GM23338 (cell line): ENCODE results near the gene FCHSD2. TPM values are rescaled to one million over a fixed set of nuclear protein-coding genes. Genes with fewer than 3 reads are reported as not detected.

Experiments used
- ATAC-seq: fragments of 200-7000 bp; cut with Tn5 transposase; 3 replicates; pipeline ENCODE4 v1.9.1; 2020
- DNase-seq: peaks from one replicate; pipeline ENCODE4 v3.0.0-alpha.2; 2015; ENCODE audit warnings: low spot score
- H2AFZ ChIP-seq: fragments of 200-600 bp; sonication (generic); 2 replicates; pipeline ENCODE4 v1.8.0; 2016; ENCODE audit warnings: antibody characterized with exemption, mild to moderate bottlenecking, moderate library complexity
- H3F3A ChIP-seq: fragments of 200-600 bp; sonication (generic); replicated peaks from 2 replicates; pipeline ENCODE4 v1.8.0; 2017; ENCODE audit warnings: antibody characterized with exemption, mixed run types, low read depth
- H3K27ac ChIP-seq: fragments of 200-600 bp; sonication (generic); 2 replicates; pipeline ENCODE4 v1.6.1; 2016; ENCODE audit warnings: low read depth
- H3K27me3 ChIP-seq: fragments of 200-600 bp; sonication (generic); 2 replicates; pipeline ENCODE4 v1.8.0; 2016; ENCODE audit warnings: mild to moderate bottlenecking, mixed run types, moderate library complexity; ENCODE audit not compliant: insufficient read depth
- H3K36me3 ChIP-seq: fragments of 200-600 bp; sonication (generic); 2 replicates; pipeline ENCODE4 v1.8.0; 2016; ENCODE audit warnings: mild to moderate bottlenecking; ENCODE audit not compliant: insufficient read depth
- H3K4me1 ChIP-seq: fragments of 200-600 bp; sonication (generic); 2 replicates; pipeline ENCODE4 v1.8.0; 2016; ENCODE audit warnings: mild to moderate bottlenecking, moderate library complexity; ENCODE audit not compliant: insufficient read depth
- H3K4me2 ChIP-seq: fragments of 200-600 bp; sonication (generic); 2 replicates; pipeline ENCODE4 v1.7.1; 2017; ENCODE audit warnings: mixed run types
- H3K4me3 ChIP-seq: fragments of 200-600 bp; sonication (generic); 2 replicates; pipeline ENCODE4 v1.6.1; 2016; ENCODE audit warnings: mixed run types
- H3K79me2 ChIP-seq: fragments of 200-600 bp; sonication (generic); replicated peaks from 2 replicates; pipeline ENCODE4 v1.8.0; 2017; ENCODE audit warnings: mild to moderate bottlenecking; ENCODE audit not compliant: insufficient read depth
- H3K9me2 ChIP-seq: fragments of 200-600 bp; sonication (generic); 2 replicates; pipeline ENCODE4 v1.8.0; 2017; ENCODE audit not compliant: insufficient read depth
- H4K20me1 ChIP-seq: fragments of 200-600 bp; sonication (generic); replicated peaks from 2 replicates; pipeline ENCODE4 v1.8.0; 2017; ENCODE audit warnings: mild to moderate bottlenecking; ENCODE audit not compliant: insufficient read depth
- H3K27ac Mint-ChIP-seq: 2 replicates; pipeline ENCODE4 v1.8.0; 2020; ENCODE audit warnings: inconsistent platforms, mild to moderate bottlenecking, moderate library complexity, mixed read lengths
- H3K27me3 Mint-ChIP-seq: 3 replicates; pipeline ENCODE4 v1.8.0; 2022; ENCODE audit warnings: low read depth, mild to moderate bottlenecking, moderate library complexity, mixed read lengths, inconsistent platforms; ENCODE audit not compliant: insufficient read depth, poor library complexity
- H3K36me3 Mint-ChIP-seq: 3 replicates; pipeline ENCODE4 v1.8.0; 2021; ENCODE audit warnings: low read depth, mild to moderate bottlenecking, inconsistent platforms, moderate library complexity, mixed read lengths
- H3K4me1 Mint-ChIP-seq: 3 replicates; pipeline ENCODE4 v1.8.0; 2020; ENCODE audit warnings: mild to moderate bottlenecking, inconsistent platforms, mixed read lengths
- H3K4me3 Mint-ChIP-seq: 3 replicates; pipeline ENCODE4 v1.8.0; 2021; ENCODE audit warnings: moderate library complexity, mild to moderate bottlenecking, inconsistent platforms, mixed read lengths
- H3K9me3 Mint-ChIP-seq: 3 replicates; pipeline ENCODE4 v1.8.0; 2020; ENCODE audit warnings: moderate library complexity, mild to moderate bottlenecking, inconsistent platforms, mixed read lengths
- CREB1 ChIP-seq: fragments of 250-450 bp; sonication (Bioruptor Pico); IDR thresholded peaks from 2 replicates; pipeline ENCODE4 v1.5.0; 2020; ENCODE audit warnings: low read depth, mild to moderate bottlenecking, moderate library complexity
- EZH2 ChIP-seq: fragments of 200-600 bp; sonication (generic); IDR thresholded peaks from one replicate; pipeline ENCODE4 v1.8.0; 2017; ENCODE audit warnings: antibody characterized with exemption, mild to moderate bottlenecking, low read depth; ENCODE audit not compliant: unreplicated experiment
- EZH2phosphoT487 ChIP-seq: fragments of 200-600 bp; sonication (generic); IDR thresholded peaks from one replicate; pipeline ENCODE4 v1.8.1; 2018; ENCODE audit warnings: antibody characterized with exemption; ENCODE audit not compliant: unreplicated experiment
- NANOG ChIP-seq: IDR thresholded peaks from 2 replicates; pipeline ENCODE4 v1.6.1; 2016; ENCODE audit warnings: antibody characterized with exemption, borderline replicate concordance
- ZNF114 ChIP-seq: fragments of 250-450 bp; sonication (Bioruptor Pico); IDR thresholded peaks from 2 replicates; pipeline ENCODE4 v1.5.0; 2020; ENCODE audit warnings: mild to moderate bottlenecking, moderate library complexity
- ZNF331 ChIP-seq: fragments of 250-450 bp; sonication (Bioruptor Pico); IDR thresholded peaks from 2 replicates; pipeline ENCODE4 v1.5.0; 2020; ENCODE audit warnings: low read depth, mild to moderate bottlenecking, moderate library complexity
- long read RNA-seq: library from polyadenylated mRNA; unstranded; transcript quantifications from one replicate; pipeline ENCODE4 v2.0.0, GENCODE V29; 2020; ENCODE audit not compliant: unreplicated experiment
- polyA plus RNA-seq: library from polyadenylated mRNA; unstranded; fragments of >200 nt; fragmentation: Nextera tagmentation; extraction: Ambion mirVana; gene quantifications from 2 replicates; pipeline ENCODE4 v1.2.1, GENCODE V29; 2016
- total RNA-seq: library from RNA; depleted of rRNA; stranded (reverse); fragments of >200 nt; shearing (Covaris generic); gene quantifications from 2 replicates; pipeline ENCODE4 v1.2.3, GENCODE V29; 2014; rRNA removed
- TF ChIP-seq, protein P1 (sequence below): fragments of 250-450 bp; sonication (Bioruptor Pico); IDR thresholded peaks from 2 replicates; pipeline ENCODE4 v1.5.0; 2020; ENCODE audit warnings: mild to moderate bottlenecking, moderate library complexity

FCHSD2 gene
- total RNA-seq = 3.3 and 5.2 TPM in 2 replicates
- 3.5 and 3.6 TPM in 2 replicates for polyA plus RNA-seq
- long read RNA-seq, partial matches to known transcripts = 1 of 1 reads
- long read RNA-seq, other reads (novel, unspliced or antisense) = 0 of 1 reads

GRCh38 chr11:73142128-73142377 is at the start of gene FCHSD2:
TSS of gene FCHSD2 (minus strand) at chr11:73142318. CDS start at chr11:73141877, 441 bp downstream.
- Histone ChIP-seq H3K4me1 (peaks cover 25% of the 10 kb centered on the region), H3K27me3 (peaks cover 25% of the 10 kb centered on the region), H2AFZ (peak within 1 kb of the TSS; percentile 99), H3K36me3 (no peaks in the 10 kb centered on the region), H4K20me1 (peaks cover 6% of the 10 kb centered on the region), H3K4me3 (peak within 1 kb of the TSS; percentile 89), H3K27ac (peak within 1 kb of the TSS; percentile 86; the same call in 1 of the 2 replicates), H3K9me2 (no peaks in the 10 kb centered on the region), H3K79me2 (no peaks in the 10 kb centered on the region), H3F3A (peaks cover 11% of the 10 kb centered on the region), H3K4me2 (peak within 1 kb of the TSS; percentile 97)
- Mint-ChIP-seq H3K36me3 (no peaks in the 10 kb centered on the region; the same call in 2 of the 3 replicates), H3K27me3 (peaks cover 28% of the 10 kb centered on the region), H3K9me3 (no peaks in the 10 kb centered on the region; the same call in 2 of the 3 replicates), H3K4me3 (peak within 1 kb of the TSS; percentile 90), H3K4me1 (peaks cover 20% of the 10 kb centered on the region), H3K27ac (peak within 1 kb of the TSS; percentile 96)
- no peak for DNase-seq
- ATAC-seq = no peak
- TF ChIP-seq ZNF114 (CRISPR knock-in tag) (no peak), CREB1 (CRISPR knock-in tag) (no peak), EZH2phosphoT487 (no peak), ZNF331 (CRISPR knock-in tag) (no peak), NANOG (no peak), EZH2 (no peak)
- TF ChIP-seq, protein P1, sequence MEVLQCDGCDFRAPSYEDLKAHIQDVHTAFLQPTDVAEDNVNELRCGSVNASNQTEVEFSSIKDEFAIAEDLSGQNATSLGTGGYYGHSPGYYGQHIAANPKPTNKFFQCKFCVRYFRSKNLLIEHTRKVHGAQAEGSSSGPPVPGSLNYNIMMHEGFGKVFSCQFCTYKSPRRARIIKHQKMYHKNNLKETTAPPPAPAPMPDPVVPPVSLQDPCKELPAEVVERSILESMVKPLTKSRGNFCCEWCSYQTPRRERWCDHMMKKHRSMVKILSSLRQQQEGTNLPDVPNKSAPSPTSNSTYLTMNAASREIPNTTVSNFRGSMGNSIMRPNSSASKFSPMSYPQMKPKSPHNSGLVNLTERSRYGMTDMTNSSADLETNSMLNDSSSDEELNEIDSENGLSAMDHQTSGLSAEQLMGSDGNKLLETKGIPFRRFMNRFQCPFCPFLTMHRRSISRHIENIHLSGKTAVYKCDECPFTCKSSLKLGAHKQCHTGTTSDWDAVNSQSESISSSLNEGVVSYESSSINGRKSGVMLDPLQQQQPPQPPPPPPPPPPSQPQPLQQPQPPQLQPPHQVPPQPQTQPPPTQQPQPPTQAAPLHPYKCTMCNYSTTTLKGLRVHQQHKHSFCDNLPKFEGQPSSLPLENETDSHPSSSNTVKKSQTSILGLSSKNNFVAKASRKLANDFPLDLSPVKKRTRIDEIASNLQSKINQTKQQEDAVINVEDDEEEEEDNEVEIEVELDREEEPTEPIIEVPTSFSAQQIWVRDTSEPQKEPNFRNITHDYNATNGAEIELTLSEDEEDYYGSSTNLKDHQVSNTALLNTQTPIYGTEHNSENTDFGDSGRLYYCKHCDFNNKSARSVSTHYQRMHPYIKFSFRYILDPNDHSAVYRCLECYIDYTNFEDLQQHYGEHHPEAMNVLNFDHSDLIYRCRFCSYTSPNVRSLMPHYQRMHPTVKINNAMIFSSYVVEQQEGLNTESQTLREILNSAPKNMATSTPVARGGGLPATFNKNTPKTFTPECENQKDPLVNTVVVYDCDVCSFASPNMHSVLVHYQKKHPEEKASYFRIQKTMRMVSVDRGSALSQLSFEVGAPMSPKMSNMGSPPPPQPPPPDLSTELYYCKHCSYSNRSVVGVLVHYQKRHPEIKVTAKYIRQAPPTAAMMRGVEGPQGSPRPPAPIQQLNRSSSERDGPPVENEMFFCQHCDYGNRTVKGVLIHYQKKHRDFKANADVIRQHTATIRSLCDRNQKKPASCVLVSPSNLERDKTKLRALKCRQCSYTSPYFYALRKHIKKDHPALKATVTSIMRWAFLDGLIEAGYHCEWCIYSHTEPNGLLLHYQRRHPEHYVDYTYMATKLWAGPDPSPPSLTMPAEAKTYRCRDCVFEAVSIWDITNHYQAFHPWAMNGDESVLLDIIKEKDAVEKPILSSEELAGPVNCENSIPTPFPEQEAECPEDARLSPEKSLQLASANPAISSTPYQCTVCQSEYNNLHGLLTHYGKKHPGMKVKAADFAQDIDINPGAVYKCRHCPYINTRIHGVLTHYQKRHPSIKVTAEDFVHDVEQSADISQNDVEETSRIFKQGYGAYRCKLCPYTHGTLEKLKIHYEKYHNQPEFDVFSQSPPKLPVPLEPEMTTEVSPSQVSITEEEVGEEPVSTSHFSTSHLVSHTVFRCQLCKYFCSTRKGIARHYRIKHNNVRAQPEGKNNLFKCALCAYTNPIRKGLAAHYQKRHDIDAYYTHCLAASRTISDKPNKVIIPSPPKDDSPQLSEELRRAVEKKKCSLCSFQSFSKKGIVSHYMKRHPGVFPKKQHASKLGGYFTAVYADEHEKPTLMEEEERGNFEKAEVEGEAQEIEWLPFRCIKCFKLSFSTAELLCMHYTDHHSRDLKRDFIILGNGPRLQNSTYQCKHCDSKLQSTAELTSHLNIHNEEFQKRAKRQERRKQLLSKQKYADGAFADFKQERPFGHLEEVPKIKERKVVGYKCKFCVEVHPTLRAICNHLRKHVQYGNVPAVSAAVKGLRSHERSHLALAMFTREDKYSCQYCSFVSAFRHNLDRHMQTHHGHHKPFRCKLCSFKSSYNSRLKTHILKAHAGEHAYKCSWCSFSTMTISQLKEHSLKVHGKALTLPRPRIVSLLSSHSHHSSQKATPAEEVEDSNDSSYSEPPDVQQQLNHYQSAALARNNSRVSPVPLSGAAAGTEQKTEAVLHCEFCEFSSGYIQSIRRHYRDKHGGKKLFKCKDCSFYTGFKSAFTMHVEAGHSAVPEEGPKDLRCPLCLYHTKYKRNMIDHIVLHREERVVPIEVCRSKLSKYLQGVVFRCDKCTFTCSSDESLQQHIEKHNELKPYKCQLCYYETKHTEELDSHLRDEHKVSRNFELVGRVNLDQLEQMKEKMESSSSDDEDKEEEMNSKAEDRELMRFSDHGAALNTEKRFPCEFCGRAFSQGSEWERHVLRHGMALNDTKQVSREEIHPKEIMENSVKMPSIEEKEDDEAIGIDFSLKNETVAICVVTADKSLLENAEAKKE (CRISPR knock-in tag) = no peak
